Uterus (tissue), 2 donors: ENCODE measurements around the gene TSPAN32.

ENCODE experiments used
- POLR2A ChIP-seq, 2 donors: fragments of 450-650 bp; IDR thresholded peaks; one replicate each; pipeline ENCODE4 v1.6.1; 2016; ENCODE audit warnings: antibody characterized with exemption in 2 of 2, mild to moderate bottlenecking in 1 of 2, moderate library complexity in 1 of 2
- TF ChIP-seq, protein P1 (sequence below), 4 experiments: fragments of 200-600 bp in 2 of 4; fragments of 450-650 bp in 2 of 4; sonication (generic) in 2 of 4; IDR thresholded peaks; one replicate each; pipeline ENCODE4 v1.5.1; 2016 to 2019; ENCODE audit warnings: antibody characterized with exemption in 4 of 4, mild to moderate bottlenecking in 2 of 4, moderate library complexity in 1 of 4

DNA sequence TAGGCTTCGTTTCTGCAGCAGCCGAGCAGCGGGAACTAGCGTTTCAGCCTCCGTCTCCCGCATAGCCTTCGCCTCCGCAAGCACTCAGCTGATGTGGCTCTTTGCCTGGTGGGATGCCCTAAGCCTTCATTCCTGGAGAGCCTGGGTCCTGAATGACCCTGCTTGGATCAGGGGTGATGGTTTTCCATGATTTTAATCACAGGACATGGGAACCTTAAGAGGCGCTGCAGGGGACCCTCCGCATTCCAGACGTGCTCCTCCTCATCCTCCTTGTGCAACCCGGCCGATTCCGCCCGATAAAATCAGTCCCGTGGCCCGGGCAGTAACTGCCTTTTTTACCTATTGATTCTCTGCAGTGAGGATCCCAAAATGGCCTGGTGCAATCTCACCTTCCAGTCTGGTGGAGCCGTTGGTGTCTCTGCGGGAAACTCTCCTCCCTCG, 8.3 kb upstream of the TSPAN32 start:
- TF ChIP-seq, protein P1, sequence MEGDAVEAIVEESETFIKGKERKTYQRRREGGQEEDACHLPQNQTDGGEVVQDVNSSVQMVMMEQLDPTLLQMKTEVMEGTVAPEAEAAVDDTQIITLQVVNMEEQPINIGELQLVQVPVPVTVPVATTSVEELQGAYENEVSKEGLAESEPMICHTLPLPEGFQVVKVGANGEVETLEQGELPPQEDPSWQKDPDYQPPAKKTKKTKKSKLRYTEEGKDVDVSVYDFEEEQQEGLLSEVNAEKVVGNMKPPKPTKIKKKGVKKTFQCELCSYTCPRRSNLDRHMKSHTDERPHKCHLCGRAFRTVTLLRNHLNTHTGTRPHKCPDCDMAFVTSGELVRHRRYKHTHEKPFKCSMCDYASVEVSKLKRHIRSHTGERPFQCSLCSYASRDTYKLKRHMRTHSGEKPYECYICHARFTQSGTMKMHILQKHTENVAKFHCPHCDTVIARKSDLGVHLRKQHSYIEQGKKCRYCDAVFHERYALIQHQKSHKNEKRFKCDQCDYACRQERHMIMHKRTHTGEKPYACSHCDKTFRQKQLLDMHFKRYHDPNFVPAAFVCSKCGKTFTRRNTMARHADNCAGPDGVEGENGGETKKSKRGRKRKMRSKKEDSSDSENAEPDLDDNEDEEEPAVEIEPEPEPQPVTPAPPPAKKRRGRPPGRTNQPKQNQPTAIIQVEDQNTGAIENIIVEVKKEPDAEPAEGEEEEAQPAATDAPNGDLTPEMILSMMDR (IDR thresholded peaks at IDR 0.05) = no peak
- no peak for TF ChIP-seq POLR2A (IDR thresholded peaks at IDR 0.05)
